Measurements from ENCODE around the gene ATOSB. TPM values are rescaled to one million over a fixed set of nuclear protein-coding genes. Genes with fewer than 3 reads are reported as not detected.

ATOSB gene
- total RNA-seq, 4 donors from 2014 or later: 16.7 to 27.9 (median 19.4) TPM

DNA sequence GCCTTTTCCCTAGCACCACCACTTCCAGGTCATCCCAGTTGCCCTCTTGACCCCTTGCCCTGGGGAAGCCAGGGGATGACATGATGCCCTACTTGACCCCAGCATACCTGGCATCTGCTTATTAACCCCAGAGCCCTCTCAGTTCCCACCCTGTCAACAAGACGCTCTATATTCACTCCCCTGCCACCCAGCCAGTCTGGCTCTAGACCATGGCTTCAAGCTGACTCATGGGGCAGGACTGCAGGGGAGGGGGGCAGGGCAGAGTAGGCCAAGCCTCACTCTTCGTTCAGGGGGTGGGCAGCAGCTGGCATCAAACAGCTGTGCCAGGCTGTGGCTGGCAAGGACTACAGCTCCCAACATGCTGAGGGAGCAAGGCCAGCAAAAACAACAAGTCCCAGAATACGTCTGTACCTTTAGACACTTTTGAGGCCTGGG lies 5.3 kb downstream of the ATOSB start:
- 13 to 31% methylated on average over 2 to 3 of the region's 3 CpGs for WGBS, 2 donors
- intact Hi-C loops (cut with DNase I; ENCODE audit: low total_unique reads): no loop called here
- DNase-seq (ENCODE audit: low spot score in 2 of 2): peak in 1 of 2 donors; percentile 85
- H3K4me3 ChIP-seq (ENCODE audit: low read depth, poor library complexity, severe bottlenecking): no peak overlapping the region
- no peak for TF ChIP-seq POLR2A (IDR thresholded peaks at IDR 0.05)
- TF ChIP-seq, protein P1, sequence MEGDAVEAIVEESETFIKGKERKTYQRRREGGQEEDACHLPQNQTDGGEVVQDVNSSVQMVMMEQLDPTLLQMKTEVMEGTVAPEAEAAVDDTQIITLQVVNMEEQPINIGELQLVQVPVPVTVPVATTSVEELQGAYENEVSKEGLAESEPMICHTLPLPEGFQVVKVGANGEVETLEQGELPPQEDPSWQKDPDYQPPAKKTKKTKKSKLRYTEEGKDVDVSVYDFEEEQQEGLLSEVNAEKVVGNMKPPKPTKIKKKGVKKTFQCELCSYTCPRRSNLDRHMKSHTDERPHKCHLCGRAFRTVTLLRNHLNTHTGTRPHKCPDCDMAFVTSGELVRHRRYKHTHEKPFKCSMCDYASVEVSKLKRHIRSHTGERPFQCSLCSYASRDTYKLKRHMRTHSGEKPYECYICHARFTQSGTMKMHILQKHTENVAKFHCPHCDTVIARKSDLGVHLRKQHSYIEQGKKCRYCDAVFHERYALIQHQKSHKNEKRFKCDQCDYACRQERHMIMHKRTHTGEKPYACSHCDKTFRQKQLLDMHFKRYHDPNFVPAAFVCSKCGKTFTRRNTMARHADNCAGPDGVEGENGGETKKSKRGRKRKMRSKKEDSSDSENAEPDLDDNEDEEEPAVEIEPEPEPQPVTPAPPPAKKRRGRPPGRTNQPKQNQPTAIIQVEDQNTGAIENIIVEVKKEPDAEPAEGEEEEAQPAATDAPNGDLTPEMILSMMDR (IDR thresholded peaks at IDR 0.05): no peak

DNA sequence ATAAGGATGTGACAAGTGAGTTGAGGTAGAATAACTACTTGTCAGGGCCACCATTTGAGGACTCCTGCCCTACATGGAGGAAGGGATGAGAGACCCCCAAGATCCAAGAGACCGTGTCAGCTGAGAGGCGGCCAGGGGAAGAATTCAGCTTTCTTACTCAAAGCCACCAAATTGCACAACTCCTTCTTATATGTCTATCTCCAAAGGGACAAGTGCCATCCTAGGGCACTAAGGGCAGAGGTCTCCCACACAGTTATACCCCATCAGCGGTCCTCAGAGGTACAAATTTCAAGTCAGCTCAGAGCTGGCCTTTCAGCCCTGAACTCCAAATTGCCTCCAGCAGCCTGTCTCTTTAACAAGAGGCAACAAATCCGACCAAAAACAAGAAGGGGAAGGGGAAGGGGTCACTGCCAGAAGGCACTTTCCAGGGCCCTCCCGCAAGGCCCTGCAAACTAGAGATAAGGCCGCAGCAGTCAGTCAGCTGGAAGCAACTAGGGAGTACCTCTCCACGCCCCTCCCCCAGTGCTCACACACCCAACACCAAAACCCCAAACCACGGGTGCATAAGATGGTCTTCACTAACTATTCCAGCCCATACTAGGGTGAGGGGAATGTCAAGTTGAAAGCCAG lies 6.6 kb downstream of the ATOSB start:
- WGBS, 2 donors: 66 to 72% methylated on average over 7 to 8 of the region's 8 CpGs
- intact Hi-C loops (cut with DNase I; ENCODE audit: low total_unique reads): no loop called here
- TF ChIP-seq, protein P1 (IDR thresholded peaks at IDR 0.05): no peak
- TF ChIP-seq POLR2A (IDR thresholded peaks at IDR 0.05): no peak
- H3K4me3 ChIP-seq (ENCODE audit: low read depth, poor library complexity, severe bottlenecking): no peak overlapping the region
- peak in 1 of 2 donors; percentile 81 for DNase-seq (ENCODE audit: low spot score in 2 of 2)

DNA sequence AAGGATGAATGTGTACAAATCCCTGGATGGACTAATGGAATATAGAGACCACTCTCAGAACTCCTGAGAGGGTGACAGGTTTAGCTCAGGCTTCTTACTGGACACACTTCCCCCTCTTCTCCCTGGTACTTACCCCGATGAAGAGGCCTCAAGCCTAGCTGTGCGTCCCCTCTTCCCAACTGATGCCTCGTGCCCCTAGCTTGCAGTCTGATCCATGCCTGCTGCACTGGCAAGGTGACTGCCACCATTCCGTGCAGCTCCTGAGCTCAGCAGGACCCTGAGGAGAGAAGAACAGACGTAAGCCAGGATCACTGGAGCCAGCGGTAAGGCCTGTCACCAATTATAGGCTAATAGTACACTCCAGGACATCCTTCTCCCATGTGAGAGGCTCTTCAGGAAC lies 7.2 kb downstream of the ATOSB start:
- WGBS, 2 donors: 82 to 84% methylated on average over 6 of the region's 6 CpGs
- peak in 1 of 2 donors; percentile 53 for DNase-seq (ENCODE audit: low spot score in 2 of 2)
- H3K4me3 ChIP-seq (ENCODE audit: low read depth, poor library complexity, severe bottlenecking): no peak overlapping the region
- TF ChIP-seq, protein P1 (IDR thresholded peaks at IDR 0.05): no peak
- no peak for TF ChIP-seq POLR2A (IDR thresholded peaks at IDR 0.05)
- intact Hi-C loops (cut with DNase I; ENCODE audit: low total_unique reads): no loop called here

GRCh38 chr9:35107297-35108290 lies 8.1 kb downstream of the ATOSB start:
- no peak for TF ChIP-seq POLR2A (IDR thresholded peaks at IDR 0.05)
- TF ChIP-seq, protein P1 (IDR thresholded peaks at IDR 0.05): no peak
- intact Hi-C loops (cut with DNase I; ENCODE audit: low total_unique reads): no loop called here
- 68 to 72% methylated on average over 18 of the region's 18 CpGs for WGBS, 2 donors
- no peak overlapping the region for H3K4me3 ChIP-seq (ENCODE audit: low read depth, poor library complexity, severe bottlenecking)
- peak in 1 of 2 donors; percentile 84 for DNase-seq (ENCODE audit: low spot score in 2 of 2)

GRCh38 chr9:35106343-35106730 lies 9.3 kb downstream of the ATOSB start:
- 88 to 90% methylated on average over 7 of the region's 7 CpGs for WGBS, 2 donors
- intact Hi-C loops (cut with DNase I; ENCODE audit: low total_unique reads): no loop called here
- DNase-seq (ENCODE audit: low spot score in 2 of 2): peak in 1 of 2 donors; percentile 68
- H3K4me3 ChIP-seq (ENCODE audit: low read depth, poor library complexity, severe bottlenecking): no peak overlapping the region
- TF ChIP-seq, protein P1 (IDR thresholded peaks at IDR 0.05): no peak
- TF ChIP-seq POLR2A (IDR thresholded peaks at IDR 0.05): no peak

Measured in lower leg skin (tissue), 4 donors.